GM12891 (cell line): Measurements from ENCODE around the gene RANBP1.

Experiments
- POLR2A ChIP-seq: IDR thresholded peaks from 2 replicates; pipeline ENCODE4 v1.6.1; 2011; ENCODE audit warnings: low read depth, low read length, control low read depth
- POLR2AphosphoS5 ChIP-seq: IDR thresholded peaks from 2 replicates; pipeline ENCODE4 v1.6.1; 2011; ENCODE audit warnings: low read depth, low read length, control low read depth
- TAF1 ChIP-seq: IDR thresholded peaks from 2 replicates; pipeline ENCODE4 v1.6.1; 2011; ENCODE audit warnings: low read depth, low read length, control low read depth

DNA sequence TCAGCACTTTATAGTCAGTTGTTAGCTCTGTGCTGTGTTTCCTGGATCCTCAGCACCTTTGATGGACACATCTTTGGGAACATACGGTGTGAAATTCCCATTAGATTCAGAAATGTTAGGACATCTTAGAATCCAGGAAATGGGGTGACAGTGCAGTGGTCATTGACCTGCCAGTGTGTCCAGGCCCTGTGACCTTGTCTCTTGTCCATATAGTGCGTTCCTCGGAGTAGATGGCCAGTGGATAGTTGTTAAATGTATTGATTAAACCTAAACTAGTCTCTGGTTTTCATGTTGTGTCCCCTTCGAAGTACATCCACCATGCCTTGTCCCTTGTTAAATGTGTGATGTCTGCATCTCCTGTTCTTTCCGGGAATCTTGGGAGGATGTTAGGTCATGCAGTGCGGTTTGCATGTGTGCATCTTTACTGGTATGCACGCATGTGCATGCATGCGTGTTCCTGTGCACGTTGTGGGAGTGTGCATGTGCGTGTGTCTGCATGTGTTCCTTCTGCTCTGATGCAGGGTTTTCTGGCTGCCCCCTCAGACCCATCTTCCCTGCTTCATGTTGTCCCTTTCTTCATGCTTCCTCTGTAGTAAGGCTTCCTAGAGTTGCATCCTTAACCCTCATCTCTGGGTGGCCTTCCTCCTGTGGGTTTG, 31.9 kb upstream of the RANBP1 start:
- TF ChIP-seq POLR2A = no peak
- TF ChIP-seq POLR2AphosphoS5 = no peak
- no peak for TF ChIP-seq TAF1
